MCF 10A (cell line): ENCODE measurements around the gene ADCY4. TPM values are rescaled to one million over a fixed set of nuclear protein-coding genes. Genes with fewer than 3 reads are reported as not detected.
"Not testable (repeated sequence)": the region's sequence is repeated elsewhere in the genome, so short reads cannot be mapped to it uniquely, and the experiment has no call there.

Experiments
- BruUV-seq: library from RNA; stranded (reverse); fragments of 400-500 nt; replicated peaks from 2 replicates; lab custom pipeline; 2021; lab: Mats Ljungman, UMichigan
- CTCF ChIA-PET: fragments of 300-600 bp; sonication (Branson Sonifier 250); formaldehyde crosslinking; extraction: SDS; loops from one replicate; lab custom pipeline; 2021; ENCODE audit warnings: antibody characterized with exemption, inconsistent platforms; lab: Yijun Ruan, JAX
- POLR2A ChIA-PET: fragments of 300-600, 350-650 bp; sonication (Branson Sonifier 250); formaldehyde crosslinking; extraction: SDS; loops from one replicate; lab custom pipeline; 2020; ENCODE audit warnings: antibody characterized with exemption, inconsistent platforms; lab: Yijun Ruan, JAX
- DNase-seq: peaks from one replicate; pipeline ENCODE4 v3.0.0-alpha.2; 2018; ENCODE audit not compliant: unreplicated experiment
- H3K27ac Mint-ChIP-seq: one replicate; pipeline ENCODE4 v1.8.0; 2022; ENCODE audit warnings: mild to moderate bottlenecking, low read depth, mixed read lengths; ENCODE audit not compliant: unreplicated experiment
- H3K27me3 Mint-ChIP-seq: one replicate; pipeline ENCODE4 v1.8.0; 2022; ENCODE audit warnings: mixed read lengths; ENCODE audit not compliant: insufficient read depth, unreplicated experiment
- H3K36me3 Mint-ChIP-seq: one replicate; pipeline ENCODE4 v1.8.0; 2022; ENCODE audit warnings: mild to moderate bottlenecking, moderate library complexity, mixed read lengths; ENCODE audit not compliant: insufficient read depth, unreplicated experiment
- H3K4me1 Mint-ChIP-seq: one replicate; pipeline ENCODE4 v1.8.0; 2022; ENCODE audit warnings: mixed read lengths; ENCODE audit not compliant: insufficient read depth, unreplicated experiment
- H3K4me3 Mint-ChIP-seq: one replicate; pipeline ENCODE4 v1.8.0; 2022; ENCODE audit warnings: mild to moderate bottlenecking, moderate library complexity, mixed read lengths; ENCODE audit not compliant: unreplicated experiment
- H3K9me3 Mint-ChIP-seq: one replicate; pipeline ENCODE4 v1.8.0; 2022; ENCODE audit warnings: mixed read lengths; ENCODE audit not compliant: unreplicated experiment
- CTCF ChIP-seq: fragments of 200-600 bp; IDR thresholded peaks from one replicate; pipeline ENCODE4 v1.8.0; 2022; ENCODE audit warnings: antibody characterized with exemption, mild to moderate bottlenecking; ENCODE audit not compliant: unreplicated experiment
- intact Hi-C: fragments of 100-400 bp; cut with micrococcal nuclease; formaldehyde crosslinking; loops from 2 replicates; pipeline ENCODE4 v1.14.1; 2022
- total RNA-seq: library from RNA; stranded (reverse); gene quantifications from 2 replicates; pipeline ENCODE4 v1.2.3, GENCODE V29; 2022

The ADCY4 gene
- total RNA-seq, 1 experiment from 2014 or later, result not detected

- no TSS peak for BruUV-seq
- H3K27ac Mint-ChIP-seq, result no peak overlapping the region
- intact Hi-C loops, result no loop called here
- no peak for TF ChIP-seq CTCF
- H3K9me3 Mint-ChIP-seq, result no peaks in the 10 kb centered on the region
- DNase-seq, result peak; percentile 57
- no peaks in the 10 kb centered on the region for H3K4me1 Mint-ChIP-seq
- H3K36me3 Mint-ChIP-seq, result no peaks in the 10 kb centered on the region
- H3K4me3 Mint-ChIP-seq, result no peak overlapping the region
- ChIA-PET POLR2A (interaction anchor here (1.5 kb wide), 1 partner anchor 52 kb away, joined by 3 read pairs; no protein-coding TSS in a partner anchor), CTCF (interaction anchor here (0.5 to 2.9 kb wide), 8 partner anchors 11 to 64 kb away, joined by 3 to 12 read pairs (median 6); no protein-coding TSS in a partner anchor)
- H3K27me3 Mint-ChIP-seq, result no peaks in the 10 kb centered on the region
These were observed 38.0 kb upstream of the ADCY4 start for GRCh38 chr14:24372701-24373416.

- H3K4me3 Mint-ChIP-seq, DNase-seq, H3K9me3 Mint-ChIP-seq, BruUV-seq, H3K27ac Mint-ChIP-seq, intact Hi-C loops, H3K36me3 Mint-ChIP-seq, H3K4me1 Mint-ChIP-seq, H3K27me3 Mint-ChIP-seq: not testable (repeated sequence)
- ChIA-PET CTCF (interaction anchor here (1.1 to 2.9 kb wide), 7 partner anchors 9 to 60 kb away, joined by 3 to 17 read pairs (median 8); no protein-coding TSS in a partner anchor), POLR2A (interaction anchor here (1.5 kb wide), 1 partner anchor 54 kb away, joined by 3 read pairs; no protein-coding TSS in a partner anchor)
These were observed 36.7 kb upstream of the ADCY4 start for GRCh38 chr14:24371605-24372004.

- intact Hi-C loops, result no loop called here
- no TSS peak for BruUV-seq
These were observed 35.9 kb upstream of the ADCY4 start for GRCh38 chr14:24370748-24371147.

More at GRCh38 chr14:24370748-24371147, 35.9 kb upstream of the ADCY4 start:
- Mint-ChIP-seq H3K4me3 (no peak overlapping the region), H3K27ac (no peak overlapping the region), H3K4me1 (peaks cover 15% of the 10 kb centered on the region), H3K27me3 (no peaks in the 10 kb centered on the region), H3K36me3 (peaks cover 7% of the 10 kb centered on the region), H3K9me3 (no peaks in the 10 kb centered on the region)
- no peak for TF ChIP-seq CTCF
- DNase-seq, result no peak
- CTCF ChIA-PET, result interaction anchor here (0.9 to 2.9 kb wide), 8 partner anchors 9 to 61 kb away, joined by 3 to 17 read pairs (median 7); no protein-coding TSS in a partner anchor
- POLR2A ChIA-PET, result interaction anchor here (0.7 to 0.8 kb wide), 2 partner anchors 10 to 59 kb away, joined by 3 to 5 read pairs; partner anchors contain the start of genes CBLN3 and KHNYN
